ENCODE measurements around the gene KCNA2.
A peak's percentile ranks its signal among the peaks of the same experiment; 100 is the strongest.

Gene KCNA2

GRCh38 chr1:110628323-110629105 is 22.4 kb upstream of the KCNA2 start:
- DNase-seq (ENCODE audit: low spot score), result no peak

GRCh38 chr1:110627764-110628163 is 21.6 kb upstream of the KCNA2 start:
- DNase-seq (ENCODE audit: low spot score), result no peak

- DNase-seq (ENCODE audit: low spot score), result no peak
Observed at GRCh38 chr1:110626889-110627288, 20.7 kb upstream of the KCNA2 start.

- DNase-seq (ENCODE audit: low spot score), result no peak
Observed at GRCh38 chr1:110620686-110621085, 14.5 kb upstream of the KCNA2 start.

- DNase-seq (ENCODE audit: low spot score), result no peak
Observed at GRCh38 chr1:110620250-110620615, 14.1 kb upstream of the KCNA2 start.

GRCh38 chr1:110619412-110620249 is 13.5 kb upstream of the KCNA2 start:
- peak; percentile 88 for DNase-seq (ENCODE audit: low spot score)

- no peak for DNase-seq (ENCODE audit: low spot score)
Observed at GRCh38 chr1:110618668-110619067, 12.5 kb upstream of the KCNA2 start.

- DNase-seq (ENCODE audit: low spot score), result no peak
Observed at GRCh38 chr1:110617589-110617988, 11.4 kb upstream of the KCNA2 start.

- no peak for DNase-seq (ENCODE audit: low spot score)
Observed at GRCh38 chr1:110617116-110617515, 11.0 kb upstream of the KCNA2 start.

GRCh38 chr1:110616587-110616986 is 10.4 kb upstream of the KCNA2 start:
- DNase-seq (ENCODE audit: low spot score), result no peak

- peak; percentile 41 for DNase-seq (ENCODE audit: low spot score)
Observed at GRCh38 chr1:110615548-110616130, 9.5 kb upstream of the KCNA2 start.

- no peak for DNase-seq (ENCODE audit: low spot score)
Observed at GRCh38 chr1:110612060-110612745, 6.0 kb upstream of the KCNA2 start.

GRCh38 chr1:110610696-110611286 is 4.6 kb upstream of the KCNA2 start:
- DNase-seq (ENCODE audit: low spot score), result no peak

GRCh38 chr1:110610084-110610483 is 3.9 kb upstream of the KCNA2 start:
- no peak for DNase-seq (ENCODE audit: low spot score)

GRCh38 chr1:110608247-110608646 is 2.1 kb upstream of the KCNA2 start:
- DNase-seq (ENCODE audit: low spot score), result no peak

GRCh38 chr1:110607536-110608230 is 1.5 kb upstream of the KCNA2 start:
- no peak for DNase-seq (ENCODE audit: low spot score)

- DNase-seq (ENCODE audit: low spot score), result peak; percentile 31
Observed at GRCh38 chr1:110606657-110607535, 738 bp upstream of the KCNA2 start.

GRCh38 chr1:110605446-110605845 is 712 bp downstream of the KCNA2 start:
- no peak for DNase-seq (ENCODE audit: low spot score)

- no peak for DNase-seq (ENCODE audit: low spot score)
Observed at GRCh38 chr1:110604586-110605148, 1.5 kb downstream of the KCNA2 start.

- no peak for DNase-seq (ENCODE audit: low spot score)
Observed at GRCh38 chr1:110603058-110603457, 3.1 kb downstream of the KCNA2 start.

Data from germinal center (tissue), 1 donor.